Measurements from ENCODE around the gene MBD5.

MBD5 gene

GRCh38 chr2:148338541-148338940, 317.6 kb downstream of the MBD5 start:
- no peak overlapping the region for H3K27ac ChIP-seq
- TF ChIP-seq CTCF (conservative IDR thresholded peaks at IDR 0.05): no peak

GRCh38 chr2:148342086-148342485, 321.2 kb downstream of the MBD5 start:
- no peak overlapping the region for H3K27ac ChIP-seq
- TF ChIP-seq CTCF (conservative IDR thresholded peaks at IDR 0.05): no peak

GRCh38 chr2:148350199-148350598, 329.3 kb downstream of the MBD5 start:
- no peak for TF ChIP-seq CTCF (conservative IDR thresholded peaks at IDR 0.05)

GRCh38 chr2:148351437-148352143, 330.7 kb downstream of the MBD5 start:
- TF ChIP-seq CTCF (conservative IDR thresholded peaks at IDR 0.05): no peak
- no peak overlapping the region for H3K27ac ChIP-seq

More at GRCh38 chr2:148350199-148350598, 329.3 kb downstream of the MBD5 start:
- no peak overlapping the region for H3K27ac ChIP-seq

GRCh38 chr2:148358375-148358774, 337.5 kb downstream of the MBD5 start:
- TF ChIP-seq CTCF (conservative IDR thresholded peaks at IDR 0.05): no peak
- no peak overlapping the region for H3K27ac ChIP-seq

GRCh38 chr2:148360662-148361061, 339.8 kb downstream of the MBD5 start:
- TF ChIP-seq CTCF (conservative IDR thresholded peaks at IDR 0.05): no peak
- no peak overlapping the region for H3K27ac ChIP-seq

- TF ChIP-seq CTCF (conservative IDR thresholded peaks at IDR 0.05): no peak
- no peak overlapping the region for H3K27ac ChIP-seq
Observed at GRCh38 chr2:148362144-148362796, 341.4 kb downstream of the MBD5 start.
